GM19452 (cell line): ENCODE results near the gene TRIM9.
"Not testable (repeated sequence)": the region's sequence is repeated elsewhere in the genome, so short reads cannot be mapped to it uniquely, and the experiment has no call there.

Source experiments
- ATAC-seq: cut with Tn5 transposase; IDR thresholded peaks from one replicate; pipeline ENCODE4 v1.9.1; 2021; ENCODE audit not compliant: unreplicated experiment

TRIM9 gene

GRCh38 chr14:51006324-51006723, 88.6 kb downstream of the TRIM9 start:
- no peak for ATAC-seq

GRCh38 chr14:51004801-51005526, 89.9 kb downstream of the TRIM9 start:
- no peak for ATAC-seq

GRCh38 chr14:51004352-51004800, 90.5 kb downstream of the TRIM9 start:
- ATAC-seq, result no peak

- no peak for ATAC-seq
These were observed 92.4 kb downstream of the TRIM9 start for GRCh38 chr14:51002406-51002999.

GRCh38 chr14:51000566-51000965, 94.3 kb downstream of the TRIM9 start:
- ATAC-seq, result no peak

GRCh38 chr14:50999726-51000125, 95.2 kb downstream of the TRIM9 start:
- ATAC-seq, result no peak

GRCh38 chr14:50998612-50999011, 96.3 kb downstream of the TRIM9 start:
- ATAC-seq, result no peak

- no peak for ATAC-seq
These were observed 97.2 kb downstream of the TRIM9 start for GRCh38 chr14:50997712-50998111.

GRCh38 chr14:50994158-50994557, 100.7 kb downstream of the TRIM9 start:
- ATAC-seq, result not testable (repeated sequence)

GRCh38 chr14:50985859-50986331, 109.0 kb downstream of the TRIM9 start:
- no peak for ATAC-seq

GRCh38 chr14:50985124-50985858, 109.6 kb downstream of the TRIM9 start:
- ATAC-seq, result no peak

GRCh38 chr14:50984036-50984710, 110.7 kb downstream of the TRIM9 start:
- ATAC-seq, result no peak

- no peak for ATAC-seq
These were observed 114.7 kb downstream of the TRIM9 start for GRCh38 chr14:50979941-50980850.

GRCh38 chr14:50978888-50979287, 116.0 kb downstream of the TRIM9 start:
- ATAC-seq, result peak; percentile 92

- no peak for ATAC-seq
These were observed 116.4 kb downstream of the TRIM9 start for GRCh38 chr14:50978529-50978871.

- no peak for ATAC-seq
These were observed 116.9 kb downstream of the TRIM9 start for GRCh38 chr14:50977863-50978528.

GRCh38 chr14:50974118-50974517, 120.8 kb downstream of the TRIM9 start:
- ATAC-seq, result no peak

- ATAC-seq, result no peak
These were observed 122.2 kb downstream of the TRIM9 start for GRCh38 chr14:50972734-50973133.

GRCh38 chr14:50970886-50971781, 123.8 kb downstream of the TRIM9 start:
- ATAC-seq, result no peak
